IMR-90 (cell line): ENCODE results near the gene FAU.

Experiments
- BHLHE40 ChIP-seq: fragments of 150-350 bp; IDR thresholded peaks from 2 replicates; pipeline ENCODE4 v1.6.1; 2016; ENCODE audit warnings: mild to moderate bottlenecking, low read depth, low read length
- CEBPB ChIP-seq: IDR thresholded peaks from 2 replicates; pipeline ENCODE4 v1.6.1; 2012; ENCODE audit warnings: low read depth, low read length, improper control_type of control experiment
- CHD1 ChIP-seq: IDR thresholded peaks from 2 replicates; pipeline ENCODE4 v1.6.1; 2012; ENCODE audit warnings: low read depth, low read length, improper control_type of control experiment
- FOS ChIP-seq: fragments of 150-350 bp; IDR thresholded peaks from 2 replicates; pipeline ENCODE4 v1.6.1; 2016; ENCODE audit warnings: low read depth, low read length
- POLR2A ChIP-seq: IDR thresholded peaks from 2 replicates; pipeline ENCODE4 v1.6.1; 2012; ENCODE audit warnings: mild to moderate bottlenecking, low read depth, low read length
- RAD21 ChIP-seq: IDR thresholded peaks from 2 replicates; pipeline ENCODE4 v1.6.1; 2012; ENCODE audit warnings: low read length, improper control_type of control experiment
- RFX5 ChIP-seq: IDR thresholded peaks from 2 replicates; pipeline ENCODE4 v1.8.0; 2012; ENCODE audit warnings: low read depth, mild to moderate bottlenecking, low read length, moderate library complexity
- SMC3 ChIP-seq: fragments of 150-350 bp; IDR thresholded peaks from 2 replicates; pipeline ENCODE4 v1.6.1; 2016; ENCODE audit warnings: low read depth, mild to moderate bottlenecking, antibody characterized with exemption, low read length, moderate library complexity
- TF ChIP-seq, protein P1 (sequence below): conservative IDR thresholded peaks from 2 replicates; pipeline ENCODE4 v1.5.1; 2012; ENCODE audit warnings: mild to moderate bottlenecking, low read depth, low read length, improper control_type of control experiment

DNA sequence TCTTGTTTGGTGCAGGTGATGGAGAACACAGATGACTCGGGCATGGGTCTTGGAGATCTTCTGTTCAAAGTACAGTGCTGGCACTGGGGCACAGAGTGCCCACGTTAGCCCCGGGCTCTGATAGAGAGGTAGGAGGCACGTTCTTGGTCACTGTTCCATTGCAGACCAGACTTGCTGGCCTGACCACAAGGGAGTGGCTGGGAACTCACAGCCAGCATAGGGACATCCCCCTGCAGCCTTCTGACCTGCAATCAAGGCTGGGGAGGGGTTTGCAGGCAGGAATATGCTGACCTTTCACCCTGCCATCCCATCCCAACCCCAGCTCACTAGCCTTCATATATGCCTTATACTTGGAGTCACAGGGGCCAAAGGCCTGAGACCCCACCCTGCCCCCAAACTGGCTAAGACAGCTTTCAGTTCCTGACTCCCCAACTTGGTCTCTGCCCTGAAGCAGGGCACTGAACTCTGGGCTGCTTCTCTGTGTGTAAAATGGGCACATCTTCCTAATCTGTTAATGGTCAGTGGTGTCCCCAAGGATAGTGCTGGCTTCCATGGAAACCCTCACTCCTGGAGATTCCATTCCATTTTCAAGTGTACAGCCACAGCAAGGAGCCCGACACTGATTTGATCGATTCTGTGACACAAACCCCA, 4.8 kb upstream of the FAU start:
- no peak for TF ChIP-seq POLR2A
- no peak for TF ChIP-seq SMC3
- TF ChIP-seq, protein P1, sequence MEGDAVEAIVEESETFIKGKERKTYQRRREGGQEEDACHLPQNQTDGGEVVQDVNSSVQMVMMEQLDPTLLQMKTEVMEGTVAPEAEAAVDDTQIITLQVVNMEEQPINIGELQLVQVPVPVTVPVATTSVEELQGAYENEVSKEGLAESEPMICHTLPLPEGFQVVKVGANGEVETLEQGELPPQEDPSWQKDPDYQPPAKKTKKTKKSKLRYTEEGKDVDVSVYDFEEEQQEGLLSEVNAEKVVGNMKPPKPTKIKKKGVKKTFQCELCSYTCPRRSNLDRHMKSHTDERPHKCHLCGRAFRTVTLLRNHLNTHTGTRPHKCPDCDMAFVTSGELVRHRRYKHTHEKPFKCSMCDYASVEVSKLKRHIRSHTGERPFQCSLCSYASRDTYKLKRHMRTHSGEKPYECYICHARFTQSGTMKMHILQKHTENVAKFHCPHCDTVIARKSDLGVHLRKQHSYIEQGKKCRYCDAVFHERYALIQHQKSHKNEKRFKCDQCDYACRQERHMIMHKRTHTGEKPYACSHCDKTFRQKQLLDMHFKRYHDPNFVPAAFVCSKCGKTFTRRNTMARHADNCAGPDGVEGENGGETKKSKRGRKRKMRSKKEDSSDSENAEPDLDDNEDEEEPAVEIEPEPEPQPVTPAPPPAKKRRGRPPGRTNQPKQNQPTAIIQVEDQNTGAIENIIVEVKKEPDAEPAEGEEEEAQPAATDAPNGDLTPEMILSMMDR: no peak
- TF ChIP-seq FOS: no peak
- TF ChIP-seq RAD21: no peak
- TF ChIP-seq BHLHE40: no peak
- no peak for TF ChIP-seq CEBPB
- no peak for TF ChIP-seq RFX5
- TF ChIP-seq CHD1: no peak
